HL-60/S4 treated with retinoic acid at 250 ng/mL for 4 days and 3 days (cell line): ENCODE measurements around the gene OSER1.

Experiments
- in situ Hi-C: fragments of 300-500 bp; cut with MboI; formaldehyde crosslinking; loops from 2 replicates; pipeline ENCODE4 v1.7.0; 2022; ENCODE audit warnings: low sequenced_read_pairs

The OSER1 gene

DNA sequence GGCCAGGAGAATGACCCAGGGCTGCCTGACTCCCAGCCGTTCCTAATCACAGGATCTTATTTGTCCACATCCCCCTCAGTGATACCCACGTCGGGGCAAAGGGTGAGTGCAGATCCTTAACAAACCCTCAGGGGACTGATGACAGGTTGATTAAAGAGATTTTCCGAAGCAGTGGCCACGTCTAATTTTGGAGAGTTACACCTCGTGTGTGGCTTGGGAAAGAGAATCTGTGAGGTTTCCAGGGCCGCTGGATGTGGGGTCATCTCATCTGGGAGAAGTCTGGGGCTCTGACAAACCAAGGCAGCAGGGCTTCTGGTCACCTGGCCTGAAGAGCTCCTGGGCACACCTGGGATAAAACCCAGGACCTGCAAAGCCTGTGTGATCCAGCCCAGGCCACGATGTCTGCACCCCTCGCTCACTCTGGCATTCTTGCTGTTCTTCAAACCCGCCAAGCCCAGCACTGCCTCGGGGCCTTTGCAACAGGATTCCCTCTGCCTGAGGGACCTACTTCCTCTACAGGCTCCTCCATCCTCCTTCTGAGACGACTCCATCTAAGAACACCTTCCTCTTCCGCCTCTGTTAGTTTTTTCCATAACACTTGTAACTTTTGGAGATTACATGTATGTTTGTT lies 28.3 kb downstream of the OSER1 start:
- in situ Hi-C loops = loop anchor here (25.0 kb wide), 1 partner anchor 745 kb away; no protein-coding TSS in a partner anchor

DNA sequence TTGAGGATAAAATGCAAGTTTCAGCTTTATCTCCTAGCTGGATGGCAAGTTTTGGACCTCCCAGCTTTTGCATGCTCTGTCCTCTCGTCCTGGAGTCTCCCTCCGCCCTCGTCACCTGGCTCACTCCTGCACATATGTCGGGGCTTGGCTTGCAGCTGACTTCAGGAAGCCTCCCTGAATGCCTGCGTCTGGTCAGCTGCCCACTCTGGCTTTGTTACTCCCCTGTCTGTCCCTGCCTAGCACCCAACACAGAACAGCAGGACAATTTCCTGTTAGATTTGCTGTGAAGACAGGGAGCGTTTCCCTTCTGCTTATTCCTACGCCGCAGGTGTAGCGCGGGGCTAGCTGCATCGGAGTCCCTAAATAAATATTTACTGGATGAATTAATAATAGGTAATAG lies 29.0 kb downstream of the OSER1 start:
- in situ Hi-C loops = loop anchor here (25.0 kb wide), 1 partner anchor 744 kb away; no protein-coding TSS in a partner anchor

DNA sequence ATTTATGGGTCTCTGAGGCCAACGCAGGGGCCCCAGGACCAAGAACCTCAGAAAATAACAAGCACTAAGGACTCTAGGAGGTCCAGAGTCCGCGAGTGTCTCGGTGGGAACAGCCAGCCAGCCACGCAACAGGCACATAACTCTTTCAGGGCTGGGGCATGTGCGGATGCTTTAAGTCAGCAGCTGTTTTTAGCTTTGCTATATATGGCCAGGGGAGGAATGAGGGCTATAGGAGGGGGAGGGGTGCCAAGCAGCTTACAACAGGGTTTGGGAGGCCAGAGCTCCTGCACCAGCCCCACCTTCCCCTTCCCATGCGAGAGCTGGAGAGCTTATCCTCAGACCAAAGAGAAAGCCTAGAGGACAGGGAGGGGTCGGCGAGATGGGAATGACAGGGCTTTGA lies 29.8 kb downstream of the OSER1 start:
- in situ Hi-C loops = loop anchor here (25.0 kb wide), 1 partner anchor 744 kb away; no protein-coding TSS in a partner anchor

DNA sequence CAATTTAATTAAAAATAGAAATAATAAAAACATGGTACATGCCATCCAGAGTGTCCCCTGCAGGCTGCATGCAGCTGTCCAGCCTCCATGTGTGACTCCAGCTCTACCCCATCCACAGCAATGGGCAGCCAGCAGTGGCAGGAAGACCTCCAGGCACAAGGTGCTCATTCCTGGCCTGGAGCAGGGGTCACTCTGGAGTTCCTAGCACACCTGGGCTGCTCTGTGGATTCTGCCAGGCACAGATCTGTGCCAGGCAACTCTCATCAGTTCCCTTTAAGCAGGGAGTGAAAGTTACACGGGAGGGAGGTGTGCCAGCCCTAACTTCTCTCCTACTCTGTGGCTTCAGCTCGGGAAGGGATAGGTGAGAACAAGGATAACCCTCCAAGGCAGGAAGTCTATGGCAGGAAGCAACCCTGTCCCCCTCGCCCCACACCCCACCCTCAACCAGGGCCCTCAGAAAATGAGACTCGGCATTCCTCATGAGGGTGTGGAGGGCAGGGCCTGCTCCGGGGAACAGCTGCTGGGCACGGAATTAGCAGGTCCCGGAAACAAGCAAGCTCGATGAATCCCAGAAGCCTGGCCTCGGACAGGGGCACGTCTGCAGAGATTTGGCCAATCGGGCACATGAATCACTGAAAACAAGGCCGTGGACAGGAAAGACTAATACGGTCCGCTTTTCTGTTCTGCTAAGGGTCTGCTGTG lies 33.6 kb downstream of the OSER1 start:
- in situ Hi-C loops = loop anchor here (25.0 kb wide), 1 partner anchor 740 kb away; no protein-coding TSS in a partner anchor

DNA sequence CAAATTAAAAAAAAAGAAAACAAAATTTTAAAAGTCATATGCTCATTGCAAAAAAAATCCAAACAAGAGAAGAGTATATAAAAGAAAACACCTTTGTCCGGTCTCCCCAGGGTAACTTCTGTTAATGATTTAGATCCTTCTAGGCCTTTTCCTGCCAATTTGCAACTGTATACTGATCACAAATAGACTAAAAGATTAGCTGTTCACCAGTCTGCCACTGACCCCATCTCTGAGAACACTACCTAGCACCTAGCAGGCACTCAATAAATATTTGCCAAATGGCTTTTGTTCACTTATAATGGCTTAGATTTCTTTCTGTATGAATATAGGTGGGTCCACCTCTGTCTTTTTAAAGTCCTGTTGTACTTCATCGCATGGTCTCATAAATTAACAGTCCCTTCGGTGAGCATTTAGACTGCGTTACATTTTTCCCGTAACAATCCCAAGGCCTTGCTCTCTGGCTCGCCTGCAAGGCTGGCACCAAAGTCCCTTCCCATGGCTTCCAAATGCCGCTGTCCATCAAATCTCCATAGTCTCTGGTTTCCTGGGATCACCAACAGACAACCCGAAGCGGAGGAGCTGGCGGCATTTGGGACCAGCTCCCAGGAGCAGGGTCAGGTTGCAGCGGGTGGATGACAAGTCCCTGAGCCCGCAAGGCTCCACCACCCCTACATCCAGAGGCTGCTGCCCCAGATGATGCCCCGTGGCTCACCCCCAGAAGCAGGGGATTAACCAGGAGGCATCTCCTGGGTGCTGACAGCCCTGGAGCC lies 35.4 kb downstream of the OSER1 start:
- in situ Hi-C loops = loop anchor here (25.0 kb wide), 2 partner anchors 113 to 738 kb away; no protein-coding TSS in a partner anchor

DNA sequence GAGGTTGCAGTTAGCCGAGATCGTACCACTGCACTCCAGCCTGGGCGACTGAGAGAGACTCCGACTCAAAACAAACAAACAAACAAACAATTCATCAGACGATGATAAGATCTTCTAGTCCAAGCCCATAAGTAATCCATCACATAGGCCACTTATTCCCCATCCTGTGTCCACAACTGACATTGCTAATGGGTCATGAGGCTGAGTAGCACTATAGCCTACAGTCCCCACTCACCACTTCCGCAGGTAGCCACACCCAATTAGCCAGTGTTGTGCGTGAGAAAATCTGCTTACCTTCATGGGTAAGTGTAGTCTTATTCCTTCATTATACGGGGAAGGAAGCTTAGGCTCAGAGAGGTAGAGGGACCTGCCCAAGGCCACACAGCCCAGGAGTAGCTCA lies 36.7 kb downstream of the OSER1 start:
- in situ Hi-C loops = loop anchor here (25.0 kb wide), 1 partner anchor 112 kb away; no protein-coding TSS in a partner anchor

DNA sequence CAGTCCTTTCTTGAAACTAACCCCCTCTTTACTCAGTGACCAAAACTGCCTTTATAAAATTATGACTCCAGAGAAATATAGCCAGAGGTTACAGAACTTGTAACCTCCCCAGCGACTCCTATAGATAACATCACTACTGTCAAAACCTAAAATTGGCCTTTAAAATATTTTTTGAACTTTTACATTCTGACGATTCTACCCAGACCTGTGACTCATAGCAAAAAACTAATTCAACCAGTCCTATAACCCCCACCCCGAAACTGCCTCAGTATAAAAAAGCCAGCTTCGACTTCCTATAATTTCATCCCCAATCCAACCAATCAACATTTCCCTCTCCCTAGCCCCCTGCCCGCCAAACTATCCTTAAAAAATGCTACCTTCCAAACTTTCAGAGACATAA lies 37.5 kb downstream of the OSER1 start:
- in situ Hi-C loops = loop anchor here (25.0 kb wide), 1 partner anchor 111 kb away; no protein-coding TSS in a partner anchor

DNA sequence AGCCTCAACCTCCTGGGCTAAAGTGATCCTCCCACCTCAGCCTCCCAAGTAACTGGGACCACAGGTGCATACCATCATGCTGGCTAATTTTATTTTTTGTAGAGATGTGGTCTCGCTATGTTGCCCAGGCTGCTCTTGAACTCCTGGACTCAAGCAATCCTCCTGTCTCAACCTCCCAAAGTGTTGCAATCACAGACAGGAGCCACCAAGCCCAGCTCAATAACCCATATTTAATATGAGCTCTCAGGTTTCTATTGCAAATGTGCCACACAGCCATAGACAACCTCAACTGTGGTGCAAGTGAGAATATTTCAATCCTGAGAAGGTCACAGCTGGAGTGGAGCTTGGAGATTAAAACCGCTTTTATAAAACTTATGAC lies 38.0 kb downstream of the OSER1 start:
- in situ Hi-C loops = loop anchor here (25.0 kb wide), 1 partner anchor 110 kb away; no protein-coding TSS in a partner anchor

DNA sequence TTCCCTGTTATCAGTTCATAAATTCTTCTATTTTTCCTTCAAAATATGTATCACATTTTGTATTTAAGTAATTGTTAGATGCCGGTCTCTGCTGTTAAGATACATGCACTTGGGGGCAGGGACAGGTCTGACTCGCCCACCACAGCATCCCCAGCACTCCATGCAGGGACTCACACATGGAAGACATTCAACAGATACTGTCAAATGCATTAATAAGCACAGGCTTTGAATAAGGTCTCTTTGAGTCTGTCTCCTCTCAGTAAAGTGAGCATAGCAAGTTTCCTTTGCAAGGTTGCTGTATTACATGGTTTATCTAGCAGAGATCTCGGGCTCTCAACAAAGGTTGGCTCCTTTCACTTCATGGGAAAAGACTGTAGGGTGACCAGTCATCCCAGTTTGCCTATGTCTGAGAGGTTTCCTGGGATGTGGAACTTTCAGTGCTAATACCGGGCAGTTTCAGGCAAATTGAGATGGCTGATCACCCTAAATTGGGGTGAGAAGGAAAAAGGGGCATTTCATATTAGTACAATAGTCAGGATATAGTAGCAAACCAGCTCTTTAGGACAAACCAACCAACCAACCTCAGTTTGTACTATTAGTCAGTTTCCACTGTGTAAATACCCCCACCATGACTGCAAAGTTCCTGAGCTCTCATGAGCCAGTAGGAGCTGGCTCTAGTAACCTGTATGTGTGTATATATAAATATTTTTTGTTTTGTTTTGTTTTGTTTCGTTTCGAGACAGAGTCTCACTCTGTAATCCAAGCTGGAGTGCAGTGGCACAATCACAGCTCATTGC lies 38.6 kb downstream of the OSER1 start:
- in situ Hi-C loops = loop anchor here (25.0 kb wide), 1 partner anchor 110 kb away; no protein-coding TSS in a partner anchor

DNA sequence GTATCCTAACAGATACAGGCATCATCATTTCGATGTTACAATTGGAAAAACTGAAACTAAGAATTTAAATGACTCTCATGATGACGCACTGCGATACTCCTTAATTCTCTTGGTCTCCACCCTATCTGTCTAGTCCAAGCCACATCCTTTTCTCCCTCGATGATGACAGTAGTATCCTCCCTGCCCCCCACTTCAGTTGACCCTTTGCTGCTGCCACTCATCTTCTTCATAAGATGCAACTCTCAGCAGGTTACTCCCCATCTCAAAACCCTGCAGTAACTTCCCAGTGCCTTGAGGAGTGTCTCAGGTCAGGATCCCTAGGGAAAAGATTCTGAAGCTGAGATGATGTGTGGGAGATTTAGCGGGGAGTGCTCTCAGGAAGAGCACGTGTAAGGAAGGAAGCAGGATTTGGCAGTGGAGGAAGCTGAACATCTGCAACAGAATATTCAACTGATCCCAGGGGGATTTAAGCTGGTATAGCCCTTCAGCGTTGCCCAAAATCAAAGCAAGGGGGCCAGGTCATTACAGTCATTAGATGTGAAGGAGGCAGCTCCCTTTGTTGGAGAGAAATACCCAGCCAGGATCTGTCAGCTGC lies 39.7 kb downstream of the OSER1 start:
- in situ Hi-C loops = loop anchor here (25.0 kb wide), 1 partner anchor 109 kb away; no protein-coding TSS in a partner anchor

DNA sequence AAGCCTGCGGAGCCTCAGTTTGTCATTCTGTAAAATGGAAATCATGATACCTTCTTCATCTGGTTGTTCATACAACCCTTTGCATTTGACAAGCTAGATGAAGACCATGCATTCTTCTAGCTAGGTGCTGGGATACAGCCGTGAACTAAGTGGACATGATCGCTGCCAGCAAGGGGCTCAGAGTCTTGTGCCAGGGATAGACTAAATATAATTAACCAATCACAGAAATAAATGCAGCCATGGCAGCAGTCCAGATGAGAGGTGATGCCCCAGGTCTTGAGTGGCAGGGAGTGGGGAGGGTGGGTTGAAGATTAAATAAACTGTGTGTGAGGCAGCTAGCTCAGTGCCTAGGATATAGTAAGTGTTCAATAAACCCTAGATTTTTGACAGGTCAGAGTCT lies 42.8 kb downstream of the OSER1 start:
- in situ Hi-C loops = loop anchor here (25.0 kb wide), 1 partner anchor 105 kb away; no protein-coding TSS in a partner anchor

DNA sequence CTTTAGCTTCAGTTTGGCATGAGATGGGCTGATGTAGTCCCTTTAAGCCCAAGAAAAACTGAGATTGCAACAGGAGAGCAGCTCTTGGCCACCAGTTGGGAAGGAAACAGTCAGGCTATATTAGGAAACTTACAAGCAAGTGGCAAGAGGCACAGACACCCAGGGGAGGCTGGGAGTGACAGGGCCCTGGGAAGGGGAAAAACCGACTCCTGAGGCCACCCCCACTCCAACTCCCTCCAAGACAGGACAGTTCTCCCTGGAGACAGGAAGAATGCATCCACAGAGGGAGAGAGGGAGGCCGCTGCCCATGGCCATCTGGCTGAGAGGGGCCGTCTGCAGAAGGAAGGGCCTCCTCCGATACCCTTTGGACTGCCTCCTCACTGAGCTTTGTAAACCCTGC lies 44.1 kb downstream of the OSER1 start:
- in situ Hi-C loops = loop anchor here (25.0 kb wide), 1 partner anchor 104 kb away; no protein-coding TSS in a partner anchor

DNA sequence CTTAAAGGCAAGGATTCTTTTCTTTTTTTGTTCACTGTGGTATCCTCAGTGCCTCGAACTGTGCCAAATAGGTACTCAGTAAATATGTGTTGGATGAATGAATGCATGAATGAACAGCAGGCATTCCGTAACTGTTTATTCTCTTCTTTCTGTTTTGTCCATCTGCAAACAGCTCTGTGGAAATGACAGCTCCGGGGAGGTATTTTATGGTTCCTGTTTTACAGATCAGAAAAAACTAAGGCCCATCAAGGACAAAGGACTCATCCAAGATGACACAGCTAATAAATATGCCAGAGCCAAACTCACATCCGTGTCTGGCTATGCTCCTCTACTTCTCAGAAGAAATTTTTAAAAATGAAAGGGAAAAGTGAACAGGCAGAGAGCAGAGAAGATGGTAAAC lies 44.6 kb downstream of the OSER1 start:
- in situ Hi-C loops = loop anchor here (25.0 kb wide), 1 partner anchor 104 kb away; no protein-coding TSS in a partner anchor

DNA sequence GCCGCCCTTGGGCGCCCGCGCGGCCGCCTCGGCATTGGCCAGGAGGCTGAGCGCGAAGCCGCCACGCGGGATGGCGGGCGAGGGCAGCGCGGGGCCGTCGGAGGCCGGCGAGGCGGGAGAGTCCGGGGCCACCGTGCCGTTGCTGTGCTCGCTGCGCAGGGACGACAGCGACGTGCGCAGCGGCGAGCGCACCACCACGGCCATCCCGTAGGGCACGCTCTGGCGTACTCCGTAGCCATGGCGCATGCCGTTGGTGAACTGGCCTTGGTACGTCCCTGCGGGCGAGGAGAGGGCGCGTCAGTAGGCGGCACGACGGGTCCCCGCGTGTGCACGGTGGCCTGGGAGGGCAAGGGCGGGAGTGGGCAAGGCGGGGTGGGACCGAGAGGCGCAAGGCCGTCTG lies 50.4 kb downstream of the OSER1 start:
- in situ Hi-C loops = loop anchor here (25.0 kb wide), 1 partner anchor 98 kb away; no protein-coding TSS in a partner anchor

DNA sequence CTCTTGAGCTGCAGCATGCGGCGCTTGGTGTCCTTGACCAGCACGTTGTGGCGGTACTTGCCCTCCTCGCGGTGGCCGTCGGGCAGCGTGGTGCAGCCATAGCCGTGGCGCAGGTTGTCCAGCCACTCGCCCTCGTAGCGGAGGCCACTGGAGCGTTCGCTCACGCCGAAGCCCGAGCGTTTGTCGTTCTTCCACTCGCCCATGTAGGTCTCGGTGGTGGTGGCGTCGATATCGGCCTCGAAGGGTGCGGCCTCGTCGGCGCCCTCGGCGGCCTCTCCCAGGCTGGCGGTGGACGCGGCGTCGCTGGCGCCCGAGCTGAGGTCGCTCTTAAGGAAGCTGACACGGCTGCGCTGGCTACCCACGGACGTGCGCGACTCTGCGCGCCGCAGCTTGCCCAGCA lies 50.9 kb downstream of the OSER1 start:
- in situ Hi-C loops = loop anchor here (25.0 kb wide), 1 partner anchor 97 kb away; no protein-coding TSS in a partner anchor

DNA sequence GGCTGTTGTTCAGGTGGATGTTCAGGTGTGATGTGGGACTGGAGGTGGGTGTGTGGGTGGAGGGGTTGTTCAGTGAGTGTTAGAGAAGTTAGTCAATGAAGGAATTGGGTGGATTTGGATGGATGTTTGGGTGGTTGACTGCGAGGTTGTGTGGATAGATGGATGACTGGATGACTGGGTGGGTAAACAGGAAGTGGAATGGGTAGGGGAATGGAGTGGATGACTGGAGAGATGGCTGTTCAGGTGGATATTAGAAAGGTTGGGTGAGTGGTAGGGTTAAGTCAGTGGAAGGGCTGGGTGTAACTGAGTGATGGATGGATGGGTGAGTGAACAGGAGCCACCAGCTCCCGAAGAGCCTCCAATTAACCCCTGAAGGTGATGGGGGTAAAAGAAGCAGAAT lies 51.4 kb downstream of the OSER1 start:
- in situ Hi-C loops = loop anchor here (25.0 kb wide), 1 partner anchor 97 kb away; no protein-coding TSS in a partner anchor

DNA sequence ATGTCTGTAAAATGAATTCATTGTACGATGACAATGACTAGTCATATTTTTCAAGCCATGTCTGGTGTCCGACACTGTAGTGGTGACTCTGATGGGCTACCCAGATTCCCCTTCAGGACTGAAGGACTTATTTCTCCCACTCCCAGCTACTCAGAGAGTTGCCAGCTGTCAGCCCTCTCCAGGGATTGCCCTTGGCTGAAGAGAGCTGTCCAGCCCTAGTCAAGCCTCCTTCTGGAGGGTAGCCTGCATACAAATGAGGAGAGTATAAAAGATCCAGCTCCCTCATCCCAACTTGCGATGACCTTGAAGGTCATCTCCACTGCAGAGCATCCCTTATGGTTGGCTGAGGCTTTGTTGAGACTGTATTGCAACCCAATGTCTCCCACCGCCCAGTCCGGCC lies 53.5 kb downstream of the OSER1 start:
- in situ Hi-C loops = loop anchor here (25.0 kb wide), 1 partner anchor 95 kb away; no protein-coding TSS in a partner anchor

DNA sequence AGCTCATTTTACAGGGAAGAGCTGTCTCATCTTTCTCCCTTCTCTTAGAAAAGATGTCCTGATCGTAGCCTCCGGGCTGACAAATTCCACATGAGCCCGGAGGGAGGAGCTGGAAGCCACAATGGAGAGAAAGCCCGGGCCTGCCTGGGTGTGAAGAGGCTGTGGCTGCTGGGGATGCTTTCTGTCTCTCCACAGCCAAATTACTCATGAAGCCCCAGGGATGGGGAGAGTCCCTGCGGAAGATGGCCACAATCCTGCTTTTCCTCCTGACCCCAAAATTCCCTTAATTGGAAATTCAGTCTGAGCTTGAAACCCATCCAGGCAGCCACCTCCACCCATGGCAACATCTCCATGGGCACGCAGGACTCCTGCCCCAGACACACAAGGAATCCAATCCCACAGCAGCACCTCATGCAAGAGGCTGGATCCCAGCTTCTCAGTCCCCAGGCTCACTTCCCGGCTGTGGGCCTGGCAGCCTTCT lies 56.0 kb downstream of the OSER1 start:
- in situ Hi-C loops = loop anchor here (25.0 kb wide), 1 partner anchor 92 kb away; no protein-coding TSS in a partner anchor

DNA sequence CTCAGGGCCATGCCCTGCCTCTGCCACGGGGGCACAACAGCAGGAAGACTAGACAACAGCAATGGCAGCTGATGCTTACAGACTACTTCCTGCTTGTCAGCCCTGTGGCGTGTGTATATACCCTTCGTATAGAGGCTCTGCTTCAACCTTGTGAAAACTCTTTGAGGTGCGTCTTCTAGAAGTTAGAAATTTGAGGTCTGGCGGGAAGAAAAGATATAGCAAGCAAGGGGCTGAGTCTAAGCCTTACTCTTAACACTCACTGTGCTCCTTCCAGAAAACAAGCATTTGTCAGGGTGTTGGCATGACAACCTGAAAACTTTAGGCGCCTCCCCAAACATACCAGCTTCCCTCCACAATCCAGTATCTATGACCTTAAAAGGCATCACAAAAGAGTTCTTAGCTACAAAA lies 56.9 kb downstream of the OSER1 start:
- in situ Hi-C loops = loop anchor here (25.0 kb wide), 1 partner anchor 91 kb away; no protein-coding TSS in a partner anchor
